SK-N-MC (cell line): Measurements from ENCODE around the gene IL21R.

Experiments
- DNase-seq: peaks from one replicate; pipeline ENCODE4 v3.0.0-alpha.2; 2011; ENCODE audit warnings: low read depth, low spot score
- H3K27ac ChIP-seq: fragments of 200-600 bp; sonication (generic); 2 replicates; pipeline ENCODE4 v1.5.1; 2016; ENCODE audit warnings: mixed run types
- H3K36me3 ChIP-seq: fragments of 200-600 bp; sonication (generic); 2 replicates; pipeline ENCODE4 v1.6.1; 2017; ENCODE audit warnings: antibody characterized with exemption, low read length, mixed read lengths; ENCODE audit not compliant: insufficient read depth
- H3K4me3 ChIP-seq: fragments of 200-600 bp; sonication (generic); 2 replicates; pipeline ENCODE4 v1.5.1; 2016
- H3K9ac ChIP-seq: fragments of 200-600 bp; sonication (generic); 2 replicates; pipeline ENCODE4 v1.8.0; 2017; ENCODE audit warnings: mixed run types, mixed read lengths; ENCODE audit not compliant: insufficient read length
- H3K9me3 ChIP-seq: fragments of 200-600 bp; sonication (generic); 2 replicates; pipeline ENCODE4 v1.6.1; 2017; ENCODE audit warnings: low read depth, mild to moderate bottlenecking, antibody characterized with exemption, low read length, moderate library complexity, mixed read lengths
- EZH2 ChIP-seq: fragments of 200-600 bp; sonication (generic); IDR thresholded peaks from one replicate; pipeline ENCODE4 v1.6.1; 2017; ENCODE audit warnings: antibody characterized with exemption
- FOXP2 ChIP-seq: optimal IDR thresholded peaks from 2 replicates; pipeline ENCODE3; 2011; ENCODE audit warnings: mild to moderate bottlenecking, moderate library complexity; ENCODE audit not compliant: insufficient read depth; ENCODE audit errors: extremely low read length, control extremely low read depth
- POLR2AphosphoS5 ChIP-seq: IDR thresholded peaks from 2 replicates; pipeline ENCODE4 v1.6.1; 2012; ENCODE audit warnings: mild to moderate bottlenecking, low read depth, low read length, borderline replicate concordance

Gene IL21R

DNA sequence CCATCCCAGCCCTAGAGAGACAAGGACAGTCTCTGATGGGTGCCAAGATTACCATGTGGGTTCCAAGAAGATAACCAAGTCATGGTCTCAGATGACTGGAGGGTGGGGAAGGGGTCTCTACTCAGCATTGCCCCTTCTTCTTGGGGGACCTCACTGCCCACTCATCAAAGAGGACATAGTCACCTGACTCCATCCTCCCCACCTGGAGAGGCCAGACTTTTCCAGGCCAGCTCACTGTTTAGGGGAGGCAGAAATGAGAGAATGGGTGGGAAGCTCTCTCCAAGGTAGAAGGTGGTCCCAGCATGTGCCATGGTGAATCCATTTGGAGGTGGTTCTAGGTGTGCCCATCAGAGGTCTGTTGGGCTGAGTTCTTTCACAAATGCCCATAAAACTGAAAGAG, 20.7 kb upstream of the IL21R start:
- no peak for TF ChIP-seq EZH2
- TF ChIP-seq FOXP2: no peak
- no peak for TF ChIP-seq POLR2AphosphoS5
- Histone ChIP-seq H3K4me3 (no peak overlapping the region), H3K9ac (no peak overlapping the region), H3K27ac (no peak overlapping the region), H3K36me3 (no peaks in the 10 kb centered on the region), H3K9me3 (no peaks in the 10 kb centered on the region)
- DNase-seq: no peak

DNA sequence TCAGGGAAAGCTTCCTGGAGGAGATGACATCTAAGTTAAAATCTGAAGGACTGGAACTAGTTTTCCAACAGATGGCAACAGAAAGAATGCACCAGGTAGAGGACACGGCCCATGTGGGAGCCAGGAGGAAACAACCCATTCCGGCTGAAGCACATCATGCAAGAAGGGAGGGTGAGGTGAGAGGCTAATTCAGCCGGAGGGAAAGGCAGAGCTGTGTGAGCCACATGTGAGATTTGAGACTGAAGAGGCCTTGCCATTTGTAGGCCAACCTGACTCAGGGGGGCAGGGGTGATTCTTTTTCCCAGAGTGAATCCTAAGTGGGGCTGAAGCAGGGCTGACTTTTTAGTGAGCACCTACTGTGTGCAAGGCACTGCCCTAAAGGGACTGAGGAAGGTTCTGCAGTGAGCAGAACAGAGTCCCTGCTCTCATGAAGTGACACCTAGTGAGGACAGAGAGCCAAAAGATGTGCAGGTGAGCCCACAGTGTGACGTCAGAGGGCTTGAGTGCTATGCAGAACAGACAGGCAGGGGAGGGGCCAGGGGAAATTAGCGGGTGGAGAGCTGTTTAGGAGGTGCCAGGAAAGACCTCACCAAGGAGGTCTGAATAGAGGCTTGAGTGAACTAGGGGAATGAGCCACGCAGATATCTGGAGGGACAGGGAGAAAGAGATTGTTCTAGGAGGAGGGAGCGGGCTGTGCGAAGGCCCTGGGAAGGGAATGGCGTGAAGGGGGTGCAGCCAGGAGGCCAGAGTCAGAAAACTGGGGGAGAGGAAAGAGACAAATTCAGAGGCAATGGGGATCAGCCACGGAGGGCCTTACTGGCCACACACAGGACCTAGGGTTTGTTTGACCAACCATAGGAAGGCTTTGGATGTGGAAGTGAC, 19.8 kb upstream of the IL21R start:
- H3K36me3 ChIP-seq: no peaks in the 10 kb centered on the region
- no peak overlapping the region for H3K9ac ChIP-seq
- no peak overlapping the region for H3K4me3 ChIP-seq
- H3K27ac ChIP-seq: no peak overlapping the region
- H3K9me3 ChIP-seq: no peaks in the 10 kb centered on the region
- no peak for DNase-seq
- no peak for TF ChIP-seq POLR2AphosphoS5
- no peak for TF ChIP-seq EZH2
- no peak for TF ChIP-seq FOXP2

DNA sequence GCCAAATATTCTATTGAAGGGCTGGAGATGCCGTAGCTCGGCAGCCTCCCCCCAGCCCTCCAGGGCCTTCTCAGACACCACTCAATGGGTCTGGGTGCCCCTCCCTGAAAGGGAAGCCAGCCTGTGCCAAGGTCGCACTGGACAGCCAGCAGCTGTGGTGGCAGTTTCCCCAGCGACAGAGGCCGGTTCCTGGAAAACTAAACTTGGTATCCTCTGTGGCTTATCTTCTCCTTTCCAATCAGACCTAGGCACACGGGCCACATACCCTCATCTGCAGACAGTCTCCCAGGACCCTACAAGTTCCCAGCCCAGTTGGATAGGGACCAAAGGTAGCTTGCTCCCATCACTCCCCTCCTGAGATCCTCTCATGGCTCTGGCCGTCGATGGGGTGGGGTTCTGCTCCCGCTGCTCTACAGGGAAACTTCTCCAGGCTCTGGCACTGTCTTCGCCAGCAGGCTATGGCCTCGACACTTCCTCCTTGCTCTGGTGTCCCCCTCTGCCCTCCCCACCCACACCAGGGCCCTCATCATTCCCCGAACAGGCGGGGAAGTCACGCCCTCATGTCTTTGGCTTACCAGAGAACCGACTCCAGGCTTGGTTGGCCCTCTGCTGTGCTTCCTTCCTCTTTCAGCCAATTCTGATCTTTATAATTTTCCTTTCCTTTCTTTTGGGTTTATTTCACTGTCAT, 18.3 kb upstream of the IL21R start:
- no peak for DNase-seq
- no peak overlapping the region for H3K4me3 ChIP-seq
- H3K9ac ChIP-seq: no peak overlapping the region
- H3K9me3 ChIP-seq: no peaks in the 10 kb centered on the region
- H3K27ac ChIP-seq: no peak overlapping the region
- H3K36me3 ChIP-seq: no peaks in the 10 kb centered on the region
- TF ChIP-seq POLR2AphosphoS5 (no peak), FOXP2 (no peak), EZH2 (no peak)

GRCh38 chr16:27384425-27384824, 17.5 kb upstream of the IL21R start:
- no peak for TF ChIP-seq EZH2
- no peak for TF ChIP-seq FOXP2
- TF ChIP-seq POLR2AphosphoS5: no peak
- Histone ChIP-seq H3K9ac (no peak overlapping the region), H3K27ac (no peak overlapping the region), H3K36me3 (no peaks in the 10 kb centered on the region), H3K4me3 (no peak overlapping the region), H3K9me3 (no peaks in the 10 kb centered on the region)
- DNase-seq: no peak

- DNase-seq: no peak
- H3K9me3 ChIP-seq: no peaks in the 10 kb centered on the region
Observed at GRCh38 chr16:27385398-27385797, 16.6 kb upstream of the IL21R start.

GRCh38 chr16:27386674-27387073, 15.3 kb upstream of the IL21R start:
- TF ChIP-seq FOXP2 (no peak), EZH2 (no peak), POLR2AphosphoS5 (no peak)
- H3K9me3 ChIP-seq: no peaks in the 10 kb centered on the region
- DNase-seq: no peak

More at GRCh38 chr16:27385398-27385797, 16.6 kb upstream of the IL21R start:
- Histone ChIP-seq H3K36me3 (no peaks in the 10 kb centered on the region), H3K4me3 (no peak overlapping the region), H3K27ac (no peak overlapping the region), H3K9ac (no peak overlapping the region)
- TF ChIP-seq FOXP2: no peak
- no peak for TF ChIP-seq EZH2
- TF ChIP-seq POLR2AphosphoS5: no peak

DNA sequence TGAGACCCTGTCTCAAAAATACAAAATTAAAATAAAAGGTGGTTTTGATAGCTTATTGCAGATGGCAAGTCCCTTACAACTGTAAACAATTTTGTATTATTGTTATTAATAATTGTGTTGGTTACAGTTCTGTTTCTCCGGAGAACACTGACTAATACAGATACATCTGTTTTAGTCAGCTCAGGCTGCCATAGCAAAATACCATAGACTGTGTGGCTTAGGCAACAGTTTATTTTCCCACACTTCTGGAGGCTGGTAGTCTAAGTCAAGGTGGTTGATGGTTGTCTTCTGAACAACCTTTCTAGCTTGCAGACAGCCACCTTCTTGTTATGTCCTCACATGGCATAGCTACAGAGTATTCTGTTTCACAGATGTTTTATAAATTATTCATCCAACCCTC, 14.2 kb upstream of the IL21R start:
- Histone ChIP-seq H3K9ac (no peak overlapping the region), H3K36me3 (no peaks in the 10 kb centered on the region), H3K4me3 (no peak overlapping the region), H3K27ac (no peak overlapping the region), H3K9me3 (no peaks in the 10 kb centered on the region)
- DNase-seq: no peak
- TF ChIP-seq FOXP2 (no peak), POLR2AphosphoS5 (no peak)

More at GRCh38 chr16:27386674-27387073, 15.3 kb upstream of the IL21R start:
- no peaks in the 10 kb centered on the region for H3K36me3 ChIP-seq
- H3K4me3 ChIP-seq: no peak overlapping the region
- no peak overlapping the region for H3K27ac ChIP-seq
- H3K9ac ChIP-seq: no peak overlapping the region

DNA sequence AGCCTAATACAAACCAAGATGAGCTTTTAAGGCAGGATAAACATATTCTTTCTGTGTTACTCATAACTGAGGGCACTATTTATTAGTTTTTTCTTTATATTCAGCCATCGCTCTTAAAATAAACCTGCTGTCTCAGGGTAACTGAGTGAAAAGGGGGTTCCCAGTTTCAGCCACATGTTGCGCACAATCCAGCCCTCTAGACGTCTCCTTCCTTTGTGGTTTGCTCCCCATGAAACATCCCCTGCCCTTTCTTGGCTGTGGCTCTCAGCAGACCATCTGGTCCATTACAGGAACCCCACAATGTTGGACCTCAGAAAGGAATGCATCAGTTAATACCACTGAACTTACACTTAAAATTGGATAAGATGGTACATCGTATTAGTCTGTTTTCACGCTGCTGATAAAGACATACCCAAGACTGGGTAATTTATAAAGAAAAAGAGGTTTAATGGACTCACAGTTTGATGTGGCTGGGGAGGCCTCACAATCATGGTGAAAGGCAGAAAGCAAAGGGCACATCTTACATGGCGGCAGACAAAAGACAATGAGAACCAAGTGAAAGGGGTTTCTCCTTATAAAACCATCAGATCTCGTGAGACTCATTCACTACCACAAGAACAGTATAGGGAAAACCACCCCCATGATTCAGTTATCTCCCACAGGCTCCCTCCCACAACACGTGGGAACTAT, 12.6 kb upstream of the IL21R start:
- no peak for DNase-seq
- no peaks in the 10 kb centered on the region for H3K36me3 ChIP-seq
- no peaks in the 10 kb centered on the region for H3K9me3 ChIP-seq
- TF ChIP-seq FOXP2 (no peak), EZH2 (no peak), POLR2AphosphoS5 (no peak)
- H3K9ac ChIP-seq: no peak overlapping the region
- no peak overlapping the region for H3K4me3 ChIP-seq
- no peak overlapping the region for H3K27ac ChIP-seq
